Measurements from ENCODE around the gene CDK5RAP2. TPM values are rescaled to one million over a fixed set of nuclear protein-coding genes. Genes with fewer than 3 reads are reported as not detected.

Gene CDK5RAP2
- total RNA-seq, 2 experiments from 2014 or later = 76.0 to 81.6 TPM

GRCh38 chr9:120361551-120361950, 218.4 kb downstream of the CDK5RAP2 start:
- Histone ChIP-seq H3K4me2 (ENCODE audit: low read length) (no peak overlapping the region), H4K20me1 (ENCODE audit: insufficient read depth, low read length) (no peaks in the 10 kb centered on the region), H3K9me2 (ENCODE audit: insufficient read depth, low read length) (no peaks in the 10 kb centered on the region), H3K4me1 (ENCODE audit: insufficient read depth, low read length, poor library complexity, severe bottlenecking) (no peaks in the 10 kb centered on the region), H3K4me3 (ENCODE audit: low read depth, low read length, poor library complexity, severe bottlenecking) (no peak overlapping the region), H3K27ac (ENCODE audit: low read depth, low read length, poor library complexity, severe bottlenecking) (no peak overlapping the region), H3K79me2 (ENCODE audit: insufficient read depth, low read depth, low read length) (no peaks in the 10 kb centered on the region), H3K36me3 (ENCODE audit: insufficient read depth, low read length) (no peaks in the 10 kb centered on the region), H3K9me3 (ENCODE audit: low read length) (no peaks in the 10 kb centered on the region), H2AFZ (ENCODE audit: low read length) (no peak overlapping the region)
- ChIA-PET POLR2A (no interaction called here), CTCF (ENCODE audit: unreplicated experiment) (no interaction called here)
- intact Hi-C loops (cut with micrococcal nuclease; ENCODE audit: unreplicated experiment) = no loop called here
- no peak for DNase-seq (ENCODE audit: low spot score)
- BruUV-seq (replicated peaks) = no TSS peak
- TF ChIP-seq EZH2phosphoT487 (IDR thresholded peaks at IDR 0.05; ENCODE audit: borderline replicate concordance, low read depth, low read length) = no peak
- TF ChIP-seq CTCF (conservative IDR thresholded peaks at IDR 0.05; ENCODE audit: low read length) = no peak

GRCh38 chr9:120360510-120360909, 219.5 kb downstream of the CDK5RAP2 start:
- ChIA-PET POLR2A (interaction anchor here (0.6 kb wide), 1 partner anchor 11 kb away, joined by 3 read pairs; no protein-coding TSS in a partner anchor), CTCF (ENCODE audit: unreplicated experiment) (no interaction called here)
- Histone ChIP-seq H3K4me3 (ENCODE audit: low read depth, low read length, poor library complexity, severe bottlenecking) (no peak overlapping the region), H3K79me2 (ENCODE audit: insufficient read depth, low read depth, low read length) (no peaks in the 10 kb centered on the region), H3K4me2 (ENCODE audit: low read length) (no peak overlapping the region), H2AFZ (ENCODE audit: low read length) (no peak overlapping the region), H4K20me1 (ENCODE audit: insufficient read depth, low read length) (no peaks in the 10 kb centered on the region), H3K36me3 (ENCODE audit: insufficient read depth, low read length) (no peaks in the 10 kb centered on the region), H3K27ac (ENCODE audit: low read depth, low read length, poor library complexity, severe bottlenecking) (no peak overlapping the region), H3K9me2 (ENCODE audit: insufficient read depth, low read length) (no peaks in the 10 kb centered on the region), H3K9me3 (ENCODE audit: low read length) (no peaks in the 10 kb centered on the region), H3K4me1 (ENCODE audit: insufficient read depth, low read length, poor library complexity, severe bottlenecking) (no peaks in the 10 kb centered on the region)
- DNase-seq (ENCODE audit: low spot score) = no peak
- TF ChIP-seq EZH2phosphoT487 (IDR thresholded peaks at IDR 0.05; ENCODE audit: borderline replicate concordance, low read depth, low read length) = no peak
- TF ChIP-seq CTCF (conservative IDR thresholded peaks at IDR 0.05; ENCODE audit: low read length) = no peak
- BruUV-seq (replicated peaks) = no TSS peak
- intact Hi-C loops (cut with micrococcal nuclease; ENCODE audit: unreplicated experiment) = no loop called here

- no TSS peak for BruUV-seq (replicated peaks)
- Histone ChIP-seq H3K4me2 (ENCODE audit: low read length) (no peak overlapping the region), H3K79me2 (ENCODE audit: insufficient read depth, low read depth, low read length) (no peaks in the 10 kb centered on the region), H3K4me1 (ENCODE audit: insufficient read depth, low read length, poor library complexity, severe bottlenecking) (no peaks in the 10 kb centered on the region), H3K9me3 (ENCODE audit: low read length) (no peaks in the 10 kb centered on the region), H4K20me1 (ENCODE audit: insufficient read depth, low read length) (no peaks in the 10 kb centered on the region), H3K27ac (ENCODE audit: low read depth, low read length, poor library complexity, severe bottlenecking) (no peak overlapping the region), H2AFZ (ENCODE audit: low read length) (no peak overlapping the region), H3K36me3 (ENCODE audit: insufficient read depth, low read length) (no peaks in the 10 kb centered on the region), H3K9me2 (ENCODE audit: insufficient read depth, low read length) (no peaks in the 10 kb centered on the region), H3K4me3 (ENCODE audit: low read depth, low read length, poor library complexity, severe bottlenecking) (no peak overlapping the region)
- POLR2A ChIA-PET = interaction anchor here (0.6 kb wide), 1 partner anchor 1123 kb away, joined by 3 read pairs; no protein-coding TSS in a partner anchor
- TF ChIP-seq EZH2phosphoT487 (IDR thresholded peaks at IDR 0.05; ENCODE audit: borderline replicate concordance, low read depth, low read length) = no peak
- no peak for TF ChIP-seq CTCF (conservative IDR thresholded peaks at IDR 0.05; ENCODE audit: low read length)
- CTCF ChIA-PET (ENCODE audit: unreplicated experiment) = no interaction called here
- intact Hi-C loops (cut with micrococcal nuclease; ENCODE audit: unreplicated experiment) = no loop called here
- DNase-seq (ENCODE audit: low spot score) = no peak
These were observed 219.9 kb downstream of the CDK5RAP2 start for GRCh38 chr9:120360046-120360445.

Data from OCI-LY7 (cell line).